T-helper 2 cell treated with Interferon-gamma antibody and Interleukin-4, amounts not matched to agents 5 μg/mL and 100 μg/mL, for 36 hours (primary cell): ENCODE measurements around the gene RNF175.

Experiments used
- DNase-seq: peaks from one replicate; pipeline ENCODE4 v3.0.0; 2021; ENCODE audit warnings: low spot score
- H3K27ac Mint-ChIP-seq: one replicate; pipeline ENCODE4 v1.8.0; 2021; ENCODE audit warnings: mild to moderate bottlenecking, mixed read lengths
- H3K27me3 Mint-ChIP-seq: one replicate; pipeline ENCODE4 v1.8.0; 2021; ENCODE audit warnings: low read depth, mixed read lengths
- H3K36me3 Mint-ChIP-seq: one replicate; pipeline ENCODE4 v1.8.0; 2021; ENCODE audit warnings: low read depth, mixed read lengths
- H3K4me1 Mint-ChIP-seq: one replicate; pipeline ENCODE4 v1.8.0; 2021; ENCODE audit warnings: low read depth, mixed read lengths
- H3K4me3 Mint-ChIP-seq: one replicate; pipeline ENCODE4 v1.8.0; 2022; ENCODE audit warnings: mild to moderate bottlenecking, moderate library complexity, mixed read lengths
- H3K9me3 Mint-ChIP-seq: one replicate; pipeline ENCODE4 v1.8.0; 2021; ENCODE audit warnings: mixed read lengths

Gene RNF175

DNA sequence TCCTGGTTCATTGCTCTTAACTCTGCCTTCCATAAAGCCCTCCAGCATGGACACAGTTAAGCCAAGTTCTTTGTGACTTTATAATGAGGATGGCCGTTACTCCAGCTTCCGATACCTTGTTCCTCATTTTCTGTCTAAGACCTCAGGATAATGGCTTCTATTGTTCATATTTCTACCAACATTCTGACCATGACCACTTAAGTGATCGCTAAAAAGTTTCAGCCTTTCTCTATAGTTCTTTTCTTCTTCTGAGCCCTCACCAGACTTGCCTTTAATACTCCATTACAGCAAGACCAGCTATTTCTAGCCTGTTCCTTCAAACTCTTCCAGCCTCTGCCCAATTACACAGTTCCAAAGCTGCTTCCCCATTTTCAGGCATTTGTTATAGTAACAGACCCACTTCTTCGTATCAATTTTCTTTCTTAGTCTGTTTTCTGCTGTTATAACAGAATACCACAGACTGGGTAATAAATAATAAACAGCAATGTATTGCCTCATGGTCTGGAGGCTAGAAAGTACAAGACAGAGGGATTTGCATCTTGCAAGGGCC lies 12.3 kb downstream of the RNF175 start:
- DNase-seq = no peak
- Mint-ChIP-seq H3K4me1 (peaks cover 6% of the 10 kb centered on the region), H3K4me3 (no peak overlapping the region), H3K27ac (no peak overlapping the region), H3K27me3 (peaks cover 28% of the 10 kb centered on the region), H3K9me3 (no peaks in the 10 kb centered on the region), H3K36me3 (no peaks in the 10 kb centered on the region)

DNA sequence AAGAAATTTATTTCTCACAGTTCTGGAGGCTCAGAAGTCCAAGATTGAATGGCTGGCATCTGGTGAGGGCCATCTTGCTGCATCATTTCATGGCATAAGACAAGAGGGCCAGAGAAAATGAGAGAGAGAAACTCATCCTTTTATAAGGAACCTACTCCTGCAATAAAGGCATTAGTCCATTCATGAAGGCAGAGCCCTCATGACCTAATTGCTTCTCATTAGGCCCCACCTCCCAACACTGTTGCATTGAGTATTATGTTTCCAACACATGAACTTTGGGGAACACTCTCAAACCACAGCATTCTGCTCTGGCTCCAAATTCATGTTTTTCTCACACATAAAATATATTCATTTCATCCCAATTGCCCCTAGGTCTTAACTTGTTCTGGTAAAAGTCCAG lies 14.2 kb downstream of the RNF175 start:
- H3K27ac Mint-ChIP-seq = no peak overlapping the region
- no peak for DNase-seq
- H3K27me3 Mint-ChIP-seq = peaks cover 22% of the 10 kb centered on the region
- peaks cover 3% of the 10 kb centered on the region for H3K9me3 Mint-ChIP-seq
- no peak overlapping the region for H3K4me3 Mint-ChIP-seq
- H3K36me3 Mint-ChIP-seq = no peaks in the 10 kb centered on the region
- H3K4me1 Mint-ChIP-seq = peaks cover 6% of the 10 kb centered on the region

DNA sequence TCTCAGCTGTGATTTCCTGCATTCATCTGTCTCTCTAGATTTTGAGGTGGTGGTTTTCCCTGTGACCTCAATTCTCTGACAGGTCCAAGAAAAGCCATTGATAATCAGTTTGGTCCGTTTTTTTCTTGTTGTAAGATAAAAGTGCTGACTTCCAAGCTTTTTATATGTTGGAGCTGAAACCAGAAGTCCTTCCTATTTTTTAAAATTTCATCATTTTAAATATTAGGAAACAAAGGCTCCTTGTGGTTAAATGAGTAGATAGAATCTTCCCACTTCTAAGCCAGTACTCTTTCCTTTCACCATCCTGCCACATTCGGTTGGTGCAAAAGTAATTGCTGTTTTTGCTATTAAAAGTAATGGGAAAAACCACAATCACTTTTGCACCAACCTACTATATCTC lies 18.3 kb downstream of the RNF175 start:
- peaks cover 24% of the 10 kb centered on the region for H3K27me3 Mint-ChIP-seq
- H3K4me3 Mint-ChIP-seq = no peak overlapping the region
- no peaks in the 10 kb centered on the region for H3K36me3 Mint-ChIP-seq
- no peaks in the 10 kb centered on the region for H3K4me1 Mint-ChIP-seq
- H3K9me3 Mint-ChIP-seq = peaks cover 7% of the 10 kb centered on the region
- DNase-seq = no peak
- no peak overlapping the region for H3K27ac Mint-ChIP-seq

DNA sequence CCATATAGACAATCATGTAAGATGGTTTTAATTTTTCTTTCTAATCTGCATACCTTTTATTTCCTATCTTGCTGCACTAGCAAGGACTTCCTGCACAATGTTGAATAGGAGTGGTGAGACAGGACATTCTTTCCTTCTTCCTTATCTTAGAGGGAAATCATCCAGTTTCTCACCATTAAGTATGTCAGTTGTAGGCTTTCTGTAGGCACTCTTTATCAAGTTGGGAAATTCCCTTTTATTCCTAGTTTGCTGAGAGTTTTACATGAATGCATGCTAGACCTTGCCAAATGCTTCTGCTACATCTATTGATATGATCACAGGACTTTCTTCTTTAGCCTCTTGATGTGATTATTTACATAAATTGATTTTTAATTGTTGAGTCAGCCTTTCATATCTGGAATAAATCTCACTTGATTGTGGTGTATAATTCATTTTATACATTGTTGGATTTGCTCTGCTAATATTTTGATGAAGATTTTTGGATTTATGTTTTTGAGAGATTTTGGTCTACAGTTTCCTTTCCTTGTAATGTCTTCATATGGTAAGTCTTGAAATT lies 23.8 kb downstream of the RNF175 start:
- H3K36me3 Mint-ChIP-seq = peaks cover 3% of the 10 kb centered on the region

DNA sequence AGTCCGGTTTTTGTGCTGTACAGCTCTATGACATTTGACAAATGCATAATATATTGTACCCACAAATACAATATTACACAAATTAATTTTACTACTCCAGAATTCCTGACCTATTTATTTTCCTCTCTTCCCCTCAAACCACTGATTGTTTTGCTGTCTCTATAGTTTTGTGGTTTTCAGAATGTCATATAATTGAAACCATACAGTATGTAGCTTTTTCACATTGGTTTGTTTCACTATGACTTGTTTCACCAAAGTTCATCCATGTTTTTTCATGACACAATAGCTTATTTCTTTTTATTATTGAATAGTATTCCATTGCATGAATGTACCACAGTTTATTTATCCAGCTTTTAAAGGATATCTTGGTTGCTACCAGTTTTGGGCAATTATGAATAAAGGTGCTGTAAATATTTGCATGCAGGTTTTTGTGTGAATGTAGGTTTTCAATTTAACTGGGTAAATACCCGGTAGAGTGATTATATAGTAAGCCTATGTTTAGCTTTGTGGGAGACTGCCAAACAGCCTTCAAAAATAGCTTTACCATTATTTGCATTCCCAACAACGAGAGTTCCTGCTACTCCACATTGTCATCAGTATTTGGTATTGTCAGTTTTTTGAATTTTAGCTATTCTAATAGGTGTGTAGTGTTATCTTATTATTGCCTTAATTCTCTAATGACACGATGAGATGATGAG lies 25.9 kb downstream of the RNF175 start:
- H3K27ac Mint-ChIP-seq = no peak overlapping the region
- H3K9me3 Mint-ChIP-seq = peaks cover 9% of the 10 kb centered on the region
- H3K4me1 Mint-ChIP-seq = peaks cover 20% of the 10 kb centered on the region
- peaks cover 3% of the 10 kb centered on the region for H3K36me3 Mint-ChIP-seq
- no peak overlapping the region for H3K4me3 Mint-ChIP-seq
- DNase-seq = no peak
- H3K27me3 Mint-ChIP-seq = peaks cover 58% of the 10 kb centered on the region

More for the DNA sequence above, 23.8 kb downstream of the RNF175 start:
- Mint-ChIP-seq H3K4me1 (peaks cover 20% of the 10 kb centered on the region), H3K27ac (no peak overlapping the region), H3K27me3 (peaks cover 60% of the 10 kb centered on the region), H3K4me3 (no peak overlapping the region), H3K9me3 (peaks cover 16% of the 10 kb centered on the region)
- DNase-seq = no peak

DNA sequence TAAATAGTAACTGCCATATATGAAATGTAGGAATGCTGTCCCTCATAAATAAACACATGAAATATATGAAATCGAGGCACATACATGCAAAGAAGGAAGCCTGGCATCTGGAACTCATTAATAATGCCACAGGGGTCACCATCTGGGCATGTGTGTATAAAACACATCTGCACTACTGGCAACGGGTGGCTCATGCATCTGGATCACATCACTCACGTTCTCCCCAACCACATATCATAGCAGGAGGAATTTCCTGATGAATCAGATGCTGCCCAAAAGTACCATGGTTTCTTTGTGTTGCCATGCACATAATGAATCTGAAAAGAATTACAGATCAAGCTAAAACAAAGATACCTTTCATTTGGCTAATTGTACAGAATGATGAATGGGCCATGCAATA lies 28.6 kb downstream of the RNF175 start:
- peaks cover 19% of the 10 kb centered on the region for H3K4me1 Mint-ChIP-seq

DNA sequence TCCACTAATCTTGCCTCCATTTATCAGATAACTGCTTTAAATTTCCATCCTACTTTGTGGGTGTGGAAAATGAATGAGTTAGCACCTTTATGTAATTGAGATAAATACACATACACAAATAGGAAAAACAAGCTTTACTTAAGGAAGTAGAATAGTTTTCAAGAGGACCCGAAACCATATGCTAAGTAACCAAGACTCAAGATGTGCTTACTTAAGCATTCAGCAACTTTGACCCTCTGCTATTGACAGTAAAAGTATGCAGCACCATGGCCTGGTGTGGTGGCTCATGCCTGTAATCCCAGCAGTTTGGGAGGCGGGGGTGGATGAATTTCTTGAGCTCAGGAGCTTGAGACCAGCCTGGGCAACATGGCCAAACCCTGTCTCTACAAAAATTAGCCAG lies 29.9 kb downstream of the RNF175 start:
- Mint-ChIP-seq H3K4me1 (peaks cover 10% of the 10 kb centered on the region), H3K36me3 (peaks cover under 1% of the 10 kb centered on the region), H3K27me3 (peaks cover 55% of the 10 kb centered on the region), H3K9me3 (peaks cover under 1% of the 10 kb centered on the region), H3K4me3 (no peak overlapping the region), H3K27ac (no peak overlapping the region)
- DNase-seq = no peak

More for the DNA sequence above, 28.6 kb downstream of the RNF175 start:
- peaks cover 67% of the 10 kb centered on the region for H3K27me3 Mint-ChIP-seq
- H3K27ac Mint-ChIP-seq = no peak overlapping the region
- no peak overlapping the region for H3K4me3 Mint-ChIP-seq
- H3K9me3 Mint-ChIP-seq = peaks cover 6% of the 10 kb centered on the region
- DNase-seq = no peak
- H3K36me3 Mint-ChIP-seq = peaks cover 3% of the 10 kb centered on the region

DNA sequence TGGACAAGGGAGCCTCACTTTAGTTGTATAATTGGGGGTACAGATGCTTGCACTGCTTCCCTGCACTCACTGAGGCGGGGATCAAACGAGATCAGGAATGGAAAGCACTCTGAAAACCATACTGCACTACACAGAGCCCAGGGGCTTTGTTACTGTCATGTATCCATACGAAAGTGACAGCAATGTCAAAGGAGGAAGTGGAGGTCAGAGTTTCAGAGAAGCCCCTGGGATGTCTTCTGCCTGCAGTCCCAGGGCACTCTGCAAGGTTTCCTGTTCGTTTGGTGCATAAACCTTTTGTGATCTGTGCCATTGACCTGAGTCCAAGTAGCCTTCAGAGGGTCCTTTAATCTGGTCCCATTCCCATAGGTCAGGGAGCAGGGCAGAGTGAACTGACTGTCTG lies 31.2 kb downstream of the RNF175 start:
- H3K9me3 Mint-ChIP-seq = no peaks in the 10 kb centered on the region
- DNase-seq = no peak
- H3K4me1 Mint-ChIP-seq = peaks cover 3% of the 10 kb centered on the region
- H3K36me3 Mint-ChIP-seq = no peaks in the 10 kb centered on the region
- no peak overlapping the region for H3K27ac Mint-ChIP-seq
- H3K27me3 Mint-ChIP-seq = peaks cover 48% of the 10 kb centered on the region
- H3K4me3 Mint-ChIP-seq = no peak overlapping the region

DNA sequence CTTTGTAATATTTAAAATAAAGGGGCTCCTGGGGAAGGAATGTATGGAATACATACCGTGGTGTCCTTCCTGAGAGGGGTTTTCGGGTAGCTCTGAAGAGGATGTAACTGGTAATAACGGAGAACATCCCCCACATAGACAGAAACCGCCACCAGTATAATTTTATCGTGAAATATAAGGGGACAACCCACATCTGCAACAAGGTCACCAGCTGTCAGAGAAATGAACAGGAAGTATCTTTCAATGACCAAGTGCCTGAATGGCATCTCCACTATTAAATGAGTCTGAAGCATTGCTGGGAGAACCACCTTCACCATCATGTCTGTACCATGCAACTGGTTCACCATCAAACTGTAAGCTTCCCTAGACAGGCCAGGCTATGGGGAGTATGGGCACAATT lies 31.7 kb downstream of the RNF175 start:
- peaks cover 43% of the 10 kb centered on the region for H3K27me3 Mint-ChIP-seq
- H3K36me3 Mint-ChIP-seq = no peaks in the 10 kb centered on the region
- H3K4me3 Mint-ChIP-seq = no peak overlapping the region
- no peak overlapping the region for H3K27ac Mint-ChIP-seq
- no peaks in the 10 kb centered on the region for H3K9me3 Mint-ChIP-seq
- H3K4me1 Mint-ChIP-seq = no peaks in the 10 kb centered on the region
- no peak for DNase-seq

DNA sequence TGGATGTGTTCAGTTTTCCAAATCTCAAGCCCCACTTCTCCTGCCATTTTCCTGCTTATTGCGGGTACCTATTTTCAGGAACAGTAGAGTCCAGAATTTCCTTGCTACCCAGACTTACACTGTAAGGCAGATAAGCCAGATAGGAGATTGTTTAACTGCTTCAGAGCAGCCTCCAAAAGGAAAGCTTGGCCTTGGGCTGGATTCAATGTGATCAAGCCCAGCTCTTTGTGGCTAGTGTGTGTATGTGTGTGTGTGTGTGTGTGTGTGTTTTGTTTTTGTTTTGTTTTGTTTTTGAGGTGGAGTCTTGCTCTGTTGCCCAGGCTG lies 34.0 kb downstream of the RNF175 start:
- H3K27ac Mint-ChIP-seq = no peak overlapping the region
- no peaks in the 10 kb centered on the region for H3K36me3 Mint-ChIP-seq
- no peak overlapping the region for H3K4me3 Mint-ChIP-seq
- H3K9me3 Mint-ChIP-seq = no peaks in the 10 kb centered on the region
- peaks cover 39% of the 10 kb centered on the region for H3K27me3 Mint-ChIP-seq
- DNase-seq = no peak
- no peaks in the 10 kb centered on the region for H3K4me1 Mint-ChIP-seq

DNA sequence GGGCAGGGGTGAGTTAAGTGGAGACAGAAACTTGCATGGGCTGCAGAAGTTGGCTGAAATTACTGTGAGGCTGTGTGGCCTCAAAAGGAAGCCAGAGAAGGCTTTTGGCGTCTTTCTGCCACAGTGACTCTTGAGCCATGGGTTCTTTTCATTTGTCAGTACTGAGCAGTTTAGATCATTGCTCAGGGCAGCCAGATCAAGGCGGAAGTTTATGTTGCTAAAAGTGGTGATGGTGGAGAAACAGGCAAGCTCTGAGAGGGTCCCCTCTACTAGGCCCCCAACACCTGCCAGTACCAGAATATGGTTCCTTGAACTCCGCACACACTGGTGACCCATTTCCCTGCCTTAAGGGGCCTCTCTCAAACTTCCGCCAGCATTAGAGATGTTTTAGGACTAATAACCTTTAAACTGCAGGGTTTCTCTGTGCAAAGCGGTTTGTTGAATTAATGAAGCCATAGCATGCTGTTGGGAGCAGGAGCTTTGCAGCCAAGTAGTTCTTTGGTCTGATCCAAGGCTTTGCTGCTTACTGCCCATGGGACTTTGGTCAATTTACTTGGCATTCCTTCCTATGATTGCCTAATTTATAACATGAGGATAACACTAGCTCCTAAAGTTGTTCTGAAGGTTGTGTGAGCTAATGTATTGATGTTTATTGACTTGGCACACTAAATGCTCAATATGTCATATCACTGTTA lies 34.5 kb downstream of the RNF175 start:
- Mint-ChIP-seq H3K4me3 (no peak overlapping the region), H3K4me1 (no peaks in the 10 kb centered on the region), H3K36me3 (no peaks in the 10 kb centered on the region), H3K9me3 (no peaks in the 10 kb centered on the region), H3K27ac (no peak overlapping the region), H3K27me3 (peaks cover 42% of the 10 kb centered on the region)
- no peak for DNase-seq

DNA sequence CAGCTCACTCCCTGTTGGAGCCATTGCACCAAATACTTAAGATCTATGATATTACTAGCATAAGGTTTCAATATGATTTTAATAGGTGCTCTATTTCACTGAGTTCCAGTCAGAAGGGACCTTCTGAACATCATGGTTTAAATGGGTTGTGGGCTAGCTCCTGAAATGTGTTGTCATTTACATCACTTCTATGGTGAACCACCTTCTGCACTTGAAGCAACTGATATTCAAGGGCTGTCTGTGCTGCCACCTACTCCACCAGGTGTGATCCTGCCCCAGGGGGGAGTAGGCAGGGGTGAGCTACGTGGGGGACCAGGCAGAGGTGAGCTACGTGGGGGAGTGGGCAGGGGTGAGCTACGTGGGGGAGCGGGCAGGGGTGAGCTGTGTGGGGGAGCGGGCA lies 35.2 kb downstream of the RNF175 start:
- no peak overlapping the region for H3K4me3 Mint-ChIP-seq
- H3K27ac Mint-ChIP-seq = no peak overlapping the region
- DNase-seq = no peak
- no peaks in the 10 kb centered on the region for H3K9me3 Mint-ChIP-seq
- no peaks in the 10 kb centered on the region for H3K4me1 Mint-ChIP-seq
- no peaks in the 10 kb centered on the region for H3K36me3 Mint-ChIP-seq
- peaks cover 36% of the 10 kb centered on the region for H3K27me3 Mint-ChIP-seq

DNA sequence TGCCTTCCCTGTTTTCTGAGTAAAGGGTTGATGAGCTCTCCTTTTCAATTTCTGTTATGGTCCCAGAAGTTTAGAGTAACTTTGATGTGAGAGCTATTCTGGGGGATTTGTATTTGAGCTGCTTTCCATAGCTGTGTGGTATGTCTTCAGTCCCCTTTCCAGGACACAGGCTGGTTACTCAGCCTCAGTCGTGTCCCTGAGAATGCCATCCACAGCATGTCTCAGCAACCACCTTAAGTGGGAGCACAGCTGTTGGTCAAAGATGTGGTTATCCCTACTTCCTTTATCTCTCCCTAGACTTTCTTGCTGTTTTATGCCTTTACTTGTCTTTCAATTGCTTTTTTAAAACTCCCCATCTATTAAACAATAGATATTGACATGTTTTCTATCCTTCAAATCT lies 37.8 kb downstream of the RNF175 start:
- Mint-ChIP-seq H3K27ac (no peak overlapping the region), H3K4me3 (no peak overlapping the region), H3K9me3 (peaks cover 4% of the 10 kb centered on the region), H3K4me1 (no peaks in the 10 kb centered on the region), H3K36me3 (no peaks in the 10 kb centered on the region), H3K27me3 (peaks cover 30% of the 10 kb centered on the region)
- no peak for DNase-seq

DNA sequence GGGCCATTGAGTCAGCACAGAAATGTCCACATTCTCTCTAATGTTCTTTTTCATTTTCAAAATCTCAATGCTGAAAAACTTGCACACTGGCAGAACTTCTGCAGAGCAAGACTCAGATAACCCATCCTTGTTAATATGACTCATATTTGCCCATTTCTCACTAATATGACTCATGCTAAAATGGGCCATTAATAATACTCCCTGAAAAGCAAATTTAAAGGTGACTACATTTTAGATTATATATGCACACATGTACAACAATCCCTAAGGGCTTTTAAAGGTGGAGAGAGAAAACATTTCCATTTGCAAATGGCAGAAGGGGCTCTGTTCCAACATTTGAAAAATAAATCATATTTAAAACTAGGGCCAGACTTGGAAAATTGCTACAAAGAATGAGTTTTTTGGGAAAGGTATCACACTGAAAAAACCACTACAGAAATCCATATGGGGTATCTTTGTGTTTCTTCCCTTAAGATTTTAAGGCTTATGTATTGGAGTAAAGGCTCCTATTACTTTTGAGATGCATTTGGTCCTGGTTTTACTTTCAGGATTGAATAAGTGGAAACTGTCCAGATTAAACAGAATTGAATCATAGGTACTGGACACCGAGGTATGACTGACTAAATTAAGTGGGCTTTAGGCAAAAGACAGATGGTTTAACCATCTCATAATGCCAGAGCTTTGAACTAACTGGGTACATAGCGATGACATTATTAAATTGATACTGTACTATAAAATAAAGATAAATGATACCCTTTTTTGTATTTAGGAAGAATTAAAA lies 45.8 kb downstream of the RNF175 start:
- Mint-ChIP-seq H3K9me3 (peaks cover 2% of the 10 kb centered on the region), H3K36me3 (peaks cover under 1% of the 10 kb centered on the region), H3K27me3 (peaks cover 22% of the 10 kb centered on the region), H3K4me3 (no peak overlapping the region), H3K4me1 (peaks cover 6% of the 10 kb centered on the region), H3K27ac (no peak overlapping the region)
- DNase-seq = no peak
